H1 (cell line): ENCODE data around the gene RAB4B. TPM values are rescaled to one million over a fixed set of nuclear protein-coding genes. Genes with fewer than 3 reads are reported as not detected.

ENCODE experiments used
- CTCF ChIA-PET: fragments of 300-600 bp; sonication (Branson Sonifier 250); formaldehyde crosslinking; loops from one replicate; lab custom pipeline; 2021; ENCODE audit not compliant: partially characterized antibody; lab: Charles Lee
- POLR2A ChIA-PET: fragments of 300-600 bp; sonication (Branson Sonifier 250); formaldehyde crosslinking; loops from one replicate; lab custom pipeline; 2021; ENCODE audit warnings: inconsistent platforms; ENCODE audit not compliant: partially characterized antibody; lab: Charles Lee
- DNase-seq, 2 experiments: peaks; one replicate each; pipeline versions ENCODE4 v3.0.0 to v3.0.0-alpha.2; 2010 to 2022; ENCODE audit warnings: low spot score in 2 of 2, low read depth in 1 of 2, mixed read lengths in 1 of 2
- FAIRE-seq: peaks from 2 replicates; lab custom pipeline; 2011; peaks lifted over from hg19 to GRCh38; lab: Jason Lieb, UNC
- H2AFZ ChIP-seq: 2 replicates; pipeline ENCODE4 v1.8.1; 2012; ENCODE audit warnings: low read length, inconsistent platforms
- H2AK5ac ChIP-seq: 2 replicates; pipeline ENCODE4 v1.6.1; 2013; ENCODE audit warnings: low read depth, low read length
- H2BK120ac ChIP-seq: replicated peaks from 2 replicates; pipeline ENCODE3; 2013; ENCODE audit warnings: low read depth, low read length, inconsistent platforms
- H2BK12ac ChIP-seq: 2 replicates; pipeline ENCODE4 v1.6.1; 2013; ENCODE audit warnings: low read depth, low read length
- H2BK15ac ChIP-seq: 2 replicates; pipeline ENCODE4 v1.6.1; 2013; ENCODE audit warnings: low read length
- H2BK20ac ChIP-seq: 2 replicates; pipeline ENCODE4 v1.6.1; 2013; ENCODE audit warnings: low read length
- H2BK5ac ChIP-seq: 2 replicates; pipeline ENCODE4 v1.6.1; 2013; ENCODE audit warnings: low read depth, low read length
- H3K14ac ChIP-seq: 2 replicates; pipeline ENCODE4 v1.6.1; 2013; ENCODE audit warnings: inconsistent platforms; ENCODE audit not compliant: insufficient read length
- H3K18ac ChIP-seq: 2 replicates; pipeline ENCODE4 v1.6.1; 2013; ENCODE audit warnings: low read length; ENCODE audit errors: extremely low read depth
- H3K23ac ChIP-seq: 2 replicates; pipeline ENCODE4 v1.6.1; 2013; ENCODE audit warnings: inconsistent platforms; ENCODE audit not compliant: insufficient read length
- H3K23me2 ChIP-seq: 2 replicates; pipeline ENCODE4 v1.6.1; 2013; ENCODE audit warnings: low read depth, low read length
- H3K27ac ChIP-seq: 2 replicates; pipeline ENCODE4 v1.6.1; 2011; ENCODE audit warnings: low read depth, low read length, inconsistent platforms
- H3K27me3 ChIP-seq, 4 experiments: replicated peaks in 1 of 4; 1 replicate in 1 of 4; 2 replicates in 3 of 4; pipeline versions ENCODE4 v1.6.1 to v1.8.1; 2011 to 2013; ENCODE audit warnings: low read length in 3 of 4, mild to moderate bottlenecking in 3 of 4, inconsistent platforms in 2 of 4, mixed read lengths in 2 of 4, moderate library complexity in 1 of 4; ENCODE audit not compliant: control insufficient read depth in 3 of 4, insufficient read depth in 3 of 4; ENCODE audit errors: extremely low read depth in 1 of 4
- H3K36me3 ChIP-seq, 4 experiments: 2 replicates each; pipeline versions ENCODE4 v1.6.1 to v1.8.1; 2011 to 2013; ENCODE audit warnings: mild to moderate bottlenecking in 4 of 4, low read length in 3 of 4, moderate library complexity in 2 of 4, control low read depth in 1 of 4, inconsistent platforms in 1 of 4; ENCODE audit not compliant: insufficient read depth in 4 of 4, control insufficient read depth in 2 of 4
- H3K4ac ChIP-seq: replicated peaks from 2 replicates; pipeline ENCODE3; 2013; ENCODE audit warnings: low read length, low read depth, mixed read lengths, inconsistent platforms; ENCODE audit not compliant: insufficient read length
- H3K4me1 ChIP-seq, 4 experiments: replicated peaks in 1 of 4; 1 replicate in 1 of 4; 2 replicates in 3 of 4; pipeline versions ENCODE4 v1.6.1 to v1.8.1; 2011 to 2013; ENCODE audit warnings: low read length in 3 of 4, inconsistent platforms in 2 of 4, mixed read lengths in 1 of 4; ENCODE audit not compliant: insufficient read depth in 4 of 4, control insufficient read depth in 3 of 4
- H3K4me2 ChIP-seq, 2 experiments: 2 replicates each; pipeline versions ENCODE4 v1.6.1 to v1.8.1; 2011 to 2013; ENCODE audit warnings: low read depth in 2 of 2, low read length in 2 of 2, control low read depth in 1 of 2, inconsistent platforms in 1 of 2, mild to moderate bottlenecking in 1 of 2; ENCODE audit not compliant: insufficient read depth in 1 of 2
- H3K4me3 ChIP-seq, 4 experiments: fragments of 200-600, 300-600 bp in 1 of 4; sonication (generic), shearing (Covaris generic), sonication (Bioruptor Twin) in 1 of 4; 2 replicates each; pipeline versions ENCODE4 v1.5.1 to v1.8.1; 2011 to 2016; ENCODE audit warnings: low read length in 4 of 4, low read depth in 3 of 4, control low read depth in 2 of 4, inconsistent platforms in 2 of 4, mild to moderate bottlenecking in 2 of 4, mixed read lengths in 1 of 4, moderate library complexity in 1 of 4; ENCODE audit not compliant: insufficient read depth in 2 of 4; ENCODE audit errors: extremely low read depth in 1 of 4
- H3K56ac ChIP-seq: replicated peaks from 2 replicates; pipeline ENCODE3; 2013; ENCODE audit warnings: low read depth, mild to moderate bottlenecking, mixed read lengths, low read length, inconsistent platforms; ENCODE audit not compliant: insufficient read length
- H3K79me1 ChIP-seq: 2 replicates; pipeline ENCODE4 v1.6.1; 2013; ENCODE audit warnings: low read depth, low read length, control low read depth
- H3K79me2 ChIP-seq, 2 experiments: 2 replicates each; pipeline versions ENCODE4 v1.6.1 to v1.8.1; 2012 to 2013; ENCODE audit warnings: low read length in 2 of 2, mild to moderate bottlenecking in 2 of 2, inconsistent platforms in 1 of 2; ENCODE audit not compliant: insufficient read depth in 2 of 2, control insufficient read depth in 1 of 2
- H3K9ac ChIP-seq, 4 experiments: replicated peaks in 1 of 4; 1 replicate in 1 of 4; 2 replicates in 3 of 4; pipeline versions ENCODE4 v1.6.1 to v1.8.1; 2011 to 2013; ENCODE audit warnings: low read depth in 3 of 4, low read length in 3 of 4, control low read depth in 2 of 4, mild to moderate bottlenecking in 2 of 4, moderate library complexity in 2 of 4, inconsistent platforms in 1 of 4; ENCODE audit errors: extremely low read depth in 1 of 4
- H3K9me3 ChIP-seq, 2 experiments: 2 replicates each; pipeline versions ENCODE4 v1.6.1 to v1.8.1; 2012 to 2013; ENCODE audit warnings: mild to moderate bottlenecking in 2 of 2, moderate library complexity in 2 of 2, control low read depth in 1 of 2, inconsistent platforms in 1 of 2, low read depth in 1 of 2, low read length in 1 of 2, mixed read lengths in 1 of 2; ENCODE audit not compliant: insufficient read depth in 2 of 2
- H4K20me1 ChIP-seq, 2 experiments: replicated peaks in 1 of 2; 2 replicates each; pipeline versions ENCODE3 to v1.8.1; 2011 to 2013; ENCODE audit warnings: inconsistent platforms in 2 of 2, low read length in 2 of 2, mild to moderate bottlenecking in 1 of 2; ENCODE audit not compliant: insufficient read depth in 2 of 2, control insufficient read depth in 1 of 2
- H4K5ac ChIP-seq: 2 replicates; pipeline ENCODE4 v1.6.1; 2013; ENCODE audit warnings: low read length, low read depth, mixed read lengths, inconsistent platforms; ENCODE audit not compliant: insufficient read length
- H4K8ac ChIP-seq: 2 replicates; pipeline ENCODE4 v1.8.0; 2013; ENCODE audit warnings: mild to moderate bottlenecking, moderate library complexity, low read length, inconsistent platforms; ENCODE audit not compliant: insufficient read depth; ENCODE audit errors: extremely low read depth
- H4K91ac ChIP-seq: replicated peaks from 2 replicates; pipeline ENCODE3; 2013; ENCODE audit warnings: low read length, mixed read lengths, inconsistent platforms; ENCODE audit not compliant: insufficient read length
- BACH1 ChIP-seq: IDR thresholded peaks from 2 replicates; pipeline ENCODE4 v1.6.1; 2012; ENCODE audit warnings: low read length, improper control_type of control experiment
- CEBPB ChIP-seq: IDR thresholded peaks from 2 replicates; pipeline ENCODE4 v1.6.1; 2012; ENCODE audit warnings: low read depth, low read length
- EZH2 ChIP-seq: fragments of 200-600 bp; sonication (generic); IDR thresholded peaks from 2 replicates; pipeline ENCODE4 v1.7.1; 2012; ENCODE audit warnings: low read depth, mild to moderate bottlenecking, moderate library complexity, low read length, inconsistent platforms; ENCODE audit not compliant: severe bottlenecking
- RFX5 ChIP-seq: IDR thresholded peaks from 2 replicates; pipeline ENCODE4 v1.6.1; 2011; ENCODE audit warnings: low read depth, low read length, improper control_type of control experiment, borderline replicate concordance
- TCF12 ChIP-seq: IDR thresholded peaks from 2 replicates; pipeline ENCODE4 v1.6.1; 2011; ENCODE audit warnings: low read depth, mild to moderate bottlenecking, low read length
- WGBS, 2 experiments: shearing (Covaris generic) in 1 of 2; methylation state at CpG; one replicate each; pipeline versions ENCODE4 v1.1.6 to v1.1.7; 2013 to 2015; ENCODE audit warnings: low lambda C conversion rate in 2 of 2, mixed read lengths in 2 of 2, inconsistent platforms in 1 of 2, low coverage in 1 of 2, missing lambda C conversion rate in 1 of 2; ENCODE audit not compliant: insufficient replicate concordance in 2 of 2, insufficient coverage in 1 of 2, insufficient read length in 1 of 2; ENCODE audit errors: extremely low coverage in 1 of 2, missing lambda C conversion rate in 1 of 2; 5-methylcytosine and 5-hydroxymethylcytosine counted together
- polyA plus RNA-seq, 7 experiments: library from polyadenylated mRNA; depleted of rRNA in 3 of 7; stranded (reverse) in 5 of 7; unstranded in 2 of 7; fragments of >200 nt in 5 of 7; fragments of 200-250 nt in 2 of 7; gene quantifications; 1 replicate in 5 of 7; 2 replicates in 1 of 7; 4 replicates in 1 of 7; pipeline versions ENCODE4 v1.2.1 to v1.2.3, GENCODE V29; 2011 to 2013; ENCODE audit warnings: missing spikeins in 2 of 7, mixed read lengths in 2 of 7
- total RNA-seq: library from RNA; stranded (reverse); fragmentation: NEBNext Ultra II Directional; extraction: Animal tissue kit (Norgen Biotek cat#: 25700); gene quantifications from 2 replicates; pipeline ENCODE4 v1.2.1, GENCODE V29; 2021

The RAB4B gene
- total and polyA plus RNA-seq, 2 of the 8 experiments (the other 6 are each of a cell fraction or from before 2014, with no cell fraction given) = 15.9 to 28.6 TPM

DNA sequence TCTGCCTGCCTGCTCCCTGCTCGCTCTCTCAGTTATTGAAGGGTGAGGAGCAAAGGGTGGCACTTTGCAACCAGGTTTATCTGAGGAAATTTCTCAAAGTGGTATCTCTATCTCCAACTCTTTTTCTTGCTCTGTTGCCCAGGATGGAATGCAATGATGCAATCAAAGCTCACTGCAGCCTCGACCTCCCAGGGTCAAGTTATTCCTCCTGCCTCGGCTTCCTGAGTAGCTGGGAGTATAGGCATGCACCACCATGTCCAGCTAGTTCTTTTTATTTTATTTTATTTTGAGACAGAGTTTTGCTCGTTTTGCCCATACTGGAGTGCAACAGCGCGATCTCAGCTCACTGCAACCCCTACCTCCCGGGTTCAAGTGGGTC, 32.7 kb upstream of the RAB4B start:
- no peak overlapping the region for H2BK120ac ChIP-seq
- H3K23me2 ChIP-seq = peaks cover 7% of the 10 kb centered on the region
- WGBS, 2 experiments = 89% methylated on average over 7 of the region's 7 CpGs; no CpG with 5 or more reads in 1 of the 2 experiments
- H3K9me3 ChIP-seq = no peaks in the 10 kb centered on the region
- peaks cover 0 to 20% (median 5%) of the 10 kb centered on the region in 4 experiments; a peak in 4 of 7 replicates for H3K4me1 ChIP-seq
- no peak overlapping the region; the same call in 1 of the 2 replicates for H4K8ac ChIP-seq
- ChIA-PET POLR2A (interaction anchor here (0.8 to 12.4 kb wide), 20 partner anchors 8 to 78 kb away, joined by 3 to 120 read pairs (median 5); partner anchors contain the start of genes ACTMAP, COQ8B, EGLN2 and ITPKC), CTCF (interaction anchor here (1.2 to 4.7 kb wide), 9 partner anchors 10 to 74 kb away, joined by 3 to 26 read pairs (median 4); partner anchors contain the start of gene ITPKC)
- H2AK5ac ChIP-seq = no peak overlapping the region; the same call in 1 of the 2 replicates
- no peaks in the 10 kb centered on the region for H3K27me3 ChIP-seq
- H3K4me2 ChIP-seq = peak overlapping the region in 1 of 2 experiments; percentile 35; a peak in 2 of 4 replicates
- peaks cover 0 to 20% of the 10 kb centered on the region in 2 experiments; a peak in 1 of 4 replicates for H3K79me2 ChIP-seq
- H2BK5ac ChIP-seq = peak overlapping the region; percentile 72; the same call in 1 of the 2 replicates
- no peak overlapping the region for H2BK20ac ChIP-seq
- H4K20me1 ChIP-seq = peaks cover 0 to 4% of the 10 kb centered on the region in 2 experiments
- H3K9ac ChIP-seq = peak overlapping the region in 1 of 4 experiments; percentile 40; a peak in 1 of 7 replicates
- H3K18ac ChIP-seq = no peak overlapping the region; the same call in 1 of the 2 replicates
- H3K79me1 ChIP-seq = no peaks in the 10 kb centered on the region; the same call in 1 of the 2 replicates
- H3K4me3 ChIP-seq = no peak overlapping the region; a peak in 1 of 8 replicates
- FAIRE-seq (no peak), DNase-seq (no peak)
- H2AFZ ChIP-seq = no peak overlapping the region
- TF ChIP-seq CEBPB (peak; percentile 74; the same call in 1 of the 2 replicates), RFX5 (no peak), EZH2 (no peak), BACH1 (no peak), TCF12 (no peak)
- H3K27ac ChIP-seq = no peak overlapping the region
- peaks cover 0 to 11% (median 1%) of the 10 kb centered on the region in 4 experiments; a peak in 3 of 8 replicates for H3K36me3 ChIP-seq
- H2BK12ac ChIP-seq = peak overlapping the region; percentile 68; the same call in 1 of the 2 replicates
- no peak overlapping the region for H4K91ac ChIP-seq
- no peak overlapping the region for H3K23ac ChIP-seq
- no peak overlapping the region for H3K56ac ChIP-seq
- H3K14ac ChIP-seq = no peak overlapping the region
- no peak overlapping the region for H4K5ac ChIP-seq
- H3K4ac ChIP-seq = no peak overlapping the region
- H2BK15ac ChIP-seq = 0 out of 2 replicates have a peak overlapping the region, but pooled peaks have one; percentile 77
